ENCODE measurements around the gene KCNG2. TPM values are rescaled to one million over a fixed set of nuclear protein-coding genes. Genes with fewer than 3 reads are reported as not detected.

Gene KCNG2
- total RNA-seq, 1 experiment from 2014 or later: not detected

- H3K36me3 ChIP-seq (ENCODE audit: low read depth): no peaks in the 10 kb centered on the region
- CTCF ChIA-PET: no interaction called here
- POLR2A ChIA-PET (ENCODE audit: unreplicated experiment): interaction anchor here (0.6 kb wide), 1 partner anchor 301 kb away, joined by 19 read pairs; no protein-coding TSS in a partner anchor
- H3K27me3 ChIP-seq (ENCODE audit: insufficient read depth, low read depth): no peaks in the 10 kb centered on the region
- TF ChIP-seq EZH2 (IDR thresholded peaks at IDR 0.05; ENCODE audit: low read depth) (no peak), CTCF (conservative IDR thresholded peaks at IDR 0.05) (no peak)
- H3K27ac ChIP-seq: no peak overlapping the region
- H4K20me1 ChIP-seq (ENCODE audit: insufficient read depth): 0 out of 2 replicates have a peak, but pooled peaks cover 6% of the 10 kb centered on the region
- no peaks in the 10 kb centered on the region for H3K9me2 ChIP-seq (ENCODE audit: insufficient read depth)
- BruUV-seq (replicated peaks): no TSS peak
- H3F3A ChIP-seq (ENCODE audit: insufficient read depth, low read depth): peaks cover 5% of the 10 kb centered on the region
- H2AFZ ChIP-seq: no peak overlapping the region
- DNase-seq: peak; percentile 58 to 82
- peaks cover 26% of the 10 kb centered on the region; the same call in 1 of the 2 replicates for H3K79me2 ChIP-seq (ENCODE audit: low read depth)
- H3K4me3 ChIP-seq: no peak overlapping the region
- peaks cover 15% of the 10 kb centered on the region; the same call in 1 of the 2 replicates for H3K4me1 ChIP-seq (replicated peaks; ENCODE audit: insufficient read depth)
- intact Hi-C loops (cut with micrococcal nuclease; ENCODE audit: unreplicated experiment): loop anchor here (1.0 kb wide), 1 partner anchor 86 kb away; no protein-coding TSS in a partner anchor
- no peaks in the 10 kb centered on the region for H3K9me3 ChIP-seq (ENCODE audit: insufficient read depth, low read depth)
- 0 out of 2 replicates have a peak overlapping the region, but pooled peaks have one; percentile 11 for H3K4me2 ChIP-seq
These were observed 149.5 kb downstream of the KCNG2 start for GRCh38 chr18:79947054-79947755.

GRCh38 chr18:79947881-79948610 lies 150.3 kb downstream of the KCNG2 start:
- Histone ChIP-seq H3K27ac (no peak overlapping the region), H3F3A (ENCODE audit: insufficient read depth, low read depth) (peaks cover 5% of the 10 kb centered on the region), H3K79me2 (ENCODE audit: low read depth) (peaks cover 26% of the 10 kb centered on the region; the same call in 1 of the 2 replicates), H2AFZ (no peak overlapping the region), H3K4me3 (no peak overlapping the region), H3K9me3 (ENCODE audit: insufficient read depth, low read depth) (no peaks in the 10 kb centered on the region), H3K27me3 (ENCODE audit: insufficient read depth, low read depth) (no peaks in the 10 kb centered on the region), H3K36me3 (ENCODE audit: low read depth) (no peaks in the 10 kb centered on the region), H4K20me1 (ENCODE audit: insufficient read depth) (0 out of 2 replicates have a peak, but pooled peaks cover 6% of the 10 kb centered on the region), H3K9me2 (ENCODE audit: insufficient read depth) (no peaks in the 10 kb centered on the region), H3K4me2 (no peak overlapping the region), H3K4me1 (replicated peaks; ENCODE audit: insufficient read depth) (peaks cover 15% of the 10 kb centered on the region; the same call in 1 of the 2 replicates)
- DNase-seq: no peak
- no peak for TF ChIP-seq EZH2 (IDR thresholded peaks at IDR 0.05; ENCODE audit: low read depth)
- TF ChIP-seq CTCF (conservative IDR thresholded peaks at IDR 0.05): no peak
- intact Hi-C loops (cut with micrococcal nuclease; ENCODE audit: unreplicated experiment): loop anchor here (1.0 kb wide), 1 partner anchor 85 kb away; no protein-coding TSS in a partner anchor
- no TSS peak for BruUV-seq (replicated peaks)
- ChIA-PET POLR2A (ENCODE audit: unreplicated experiment) (interaction anchor here (0.6 kb wide), 1 partner anchor 302 kb away, joined by 19 read pairs; no protein-coding TSS in a partner anchor), CTCF (no interaction called here)

GRCh38 chr18:79948719-79949411 lies 151.1 kb downstream of the KCNG2 start:
- Histone ChIP-seq H3K79me2 (ENCODE audit: low read depth) (peaks cover 26% of the 10 kb centered on the region; the same call in 1 of the 2 replicates), H3K4me1 (replicated peaks; ENCODE audit: insufficient read depth) (peaks cover 15% of the 10 kb centered on the region; the same call in 1 of the 2 replicates), H3K36me3 (ENCODE audit: low read depth) (no peaks in the 10 kb centered on the region), H4K20me1 (ENCODE audit: insufficient read depth) (0 out of 2 replicates have a peak, but pooled peaks cover 6% of the 10 kb centered on the region), H3K27me3 (ENCODE audit: insufficient read depth, low read depth) (no peaks in the 10 kb centered on the region), H2AFZ (no peak overlapping the region), H3F3A (ENCODE audit: insufficient read depth, low read depth) (peaks cover 6% of the 10 kb centered on the region), H3K27ac (no peak overlapping the region), H3K4me2 (no peak overlapping the region), H3K9me2 (ENCODE audit: insufficient read depth) (no peaks in the 10 kb centered on the region), H3K9me3 (ENCODE audit: insufficient read depth, low read depth) (no peaks in the 10 kb centered on the region), H3K4me3 (no peak overlapping the region)
- no peak for DNase-seq
- no peak for TF ChIP-seq EZH2 (IDR thresholded peaks at IDR 0.05; ENCODE audit: low read depth)
- TF ChIP-seq CTCF (conservative IDR thresholded peaks at IDR 0.05): no peak
- ChIA-PET POLR2A (ENCODE audit: unreplicated experiment) (no interaction called here), CTCF (no interaction called here)
- no TSS peak for BruUV-seq (replicated peaks)
- intact Hi-C loops (cut with micrococcal nuclease; ENCODE audit: unreplicated experiment): no loop called here
